ENCODE results near the gene WFDC13. TPM values are rescaled to one million over a fixed set of nuclear protein-coding genes. Genes with fewer than 3 reads are reported as not detected.

WFDC13 gene
- total RNA-seq, 1 experiment from 2014 or later = not detected

- Histone ChIP-seq H4K8ac (replicated peaks; ENCODE audit: insufficient read length, low read depth, low read length) (no peak overlapping the region), H2BK5ac (ENCODE audit: insufficient read length, low read length) (no peak overlapping the region), H3K9me3 (ENCODE audit: control insufficient read depth, low read depth, low read length) (peaks cover 10% of the 10 kb centered on the region), H3K56ac (ENCODE audit: insufficient read length, low read depth, low read length) (no peak overlapping the region), H3K4me2 (ENCODE audit: insufficient read depth, insufficient read length, low read length) (no peak overlapping the region), H2AK5ac (ENCODE audit: insufficient read length, low read length) (no peak overlapping the region), H3K4me1 (ENCODE audit: insufficient read depth, low read length) (no peaks in the 10 kb centered on the region), H2BK20ac (ENCODE audit: low read depth, low read length, poor library complexity, severe bottlenecking) (no peak overlapping the region), H3K18ac (ENCODE audit: insufficient read length, low read depth, low read length) (no peak overlapping the region), H3K27ac (ENCODE audit: insufficient read length, low read depth, low read length) (no peak overlapping the region), H3K79me2 (ENCODE audit: insufficient read depth, low read length) (no peaks in the 10 kb centered on the region), H3K14ac (ENCODE audit: insufficient read depth, low read length) (no peak overlapping the region), H4K91ac (ENCODE audit: insufficient read length, low read depth, low read length) (no peak overlapping the region), H2BK12ac (ENCODE audit: insufficient read length, low read depth, low read length) (no peak overlapping the region), H2BK120ac (ENCODE audit: low read depth, low read length, poor library complexity, severe bottlenecking) (no peak overlapping the region), H3T11ph (ENCODE audit: low read length) (no peak overlapping the region), H3K23me2 (ENCODE audit: insufficient read length, low read depth, low read length, poor library complexity, severe bottlenecking) (no peaks in the 10 kb centered on the region), H2AFZ (ENCODE audit: low read length) (no peak overlapping the region), H3K27me3 (ENCODE audit: insufficient read depth, low read length) (no peaks in the 10 kb centered on the region), H2BK15ac (ENCODE audit: low read depth, low read length) (no peak overlapping the region), H3K9ac (ENCODE audit: extremely low read depth, insufficient read length, low read length) (no peak overlapping the region), H3K79me1 (ENCODE audit: insufficient read depth, low read depth, low read length, poor library complexity, severe bottlenecking) (no peaks in the 10 kb centered on the region), H3K23ac (ENCODE audit: insufficient read length, low read depth, low read length) (no peak overlapping the region), H4K5ac (ENCODE audit: insufficient read length, low read depth, low read length) (no peak overlapping the region), H3K4ac (ENCODE audit: low read depth, low read length) (no peak overlapping the region), H4K20me1 (ENCODE audit: control insufficient read depth, insufficient read depth, insufficient read length) (no peaks in the 10 kb centered on the region)
- Mint-ChIP-seq H3K9me3 (peaks cover 41 to 55% of the 10 kb centered on the region in 2 experiments), H3K4me1 (no peaks in the 10 kb centered on the region), H3K4me3 (no peak overlapping the region), H3K36me3 (ENCODE audit: insufficient read depth in 1 of 3, low read depth in 3 of 3) (peaks cover 15 to 32% (median 18%) of the 10 kb centered on the region in 3 experiments), H3K27ac (no peak overlapping the region), H3K27me3 (ENCODE audit: low read depth) (no peaks in the 10 kb centered on the region)
- no CpG with 5 or more reads among the region's 23 CpGs for WGBS (ENCODE audit: extremely low coverage, insufficient read length, low lambda C conversion rate)
- DNase-seq = no peak
- no peak for TF ChIP-seq CTCF (conservative IDR thresholded peaks at IDR 0.05)
These were observed 34.1 kb downstream of the WFDC13 start for GRCh38 chr20:45735988-45736387.

Data from H9 (cell line).